ENCODE results near the gene CASP8AP2.
"Not testable (repeated sequence)": the region's sequence is repeated elsewhere in the genome, so short reads cannot be mapped to it uniquely, and the experiment has no call there.

CASP8AP2 gene

GRCh38 chr6:89829472-89830169, at the start of gene CASP8AP2:
TSS of gene CASP8AP2 (plus strand) at chr6:89829880.
- DNase-seq, result peak; percentile 98

- DNase-seq, result no peak
Measured at GRCh38 chr6:89781070-89782034, 48.3 kb upstream of the CASP8AP2 start.

DNA sequence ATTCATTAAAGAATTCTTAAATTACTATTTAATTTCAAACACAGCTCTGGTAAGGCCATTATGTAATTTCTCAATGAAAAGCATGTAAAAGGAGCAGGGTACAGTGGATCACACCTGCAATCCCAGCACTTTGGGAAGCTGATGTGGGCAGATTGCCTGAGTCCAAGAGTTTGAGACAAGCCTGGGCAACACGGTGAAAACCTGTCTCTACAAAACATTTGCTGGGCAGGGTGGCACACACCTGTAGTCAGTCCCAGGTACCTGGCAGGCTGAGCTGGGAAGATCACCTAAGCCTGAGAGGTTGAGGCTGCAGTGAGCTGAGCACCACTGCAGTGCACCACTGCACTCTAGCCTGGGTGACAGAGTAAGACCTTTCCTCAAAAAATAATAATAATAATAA, 47.5 kb upstream of the CASP8AP2 start:
- DNase-seq, result no peak

DNA sequence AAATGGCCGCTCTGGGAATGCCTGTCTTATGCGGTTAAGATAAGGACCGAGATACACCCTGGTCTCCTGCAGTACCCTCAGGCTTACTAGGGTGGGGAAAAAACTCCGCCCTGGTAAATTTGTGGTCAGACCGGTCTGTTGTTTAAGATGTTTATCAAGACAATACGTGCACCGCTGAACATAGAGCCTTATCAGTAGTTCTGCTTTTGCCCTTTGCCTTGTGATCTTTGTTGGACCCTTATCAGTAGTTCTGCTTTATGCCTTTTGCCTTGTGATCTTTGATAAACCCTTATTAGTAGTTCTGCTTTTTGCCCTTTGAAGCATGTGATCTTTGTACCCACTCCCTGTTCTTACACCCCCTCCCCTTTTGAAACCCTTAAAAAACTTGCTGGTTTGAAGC, 46.4 kb upstream of the CASP8AP2 start:
- DNase-seq, result not testable (repeated sequence)

DNA sequence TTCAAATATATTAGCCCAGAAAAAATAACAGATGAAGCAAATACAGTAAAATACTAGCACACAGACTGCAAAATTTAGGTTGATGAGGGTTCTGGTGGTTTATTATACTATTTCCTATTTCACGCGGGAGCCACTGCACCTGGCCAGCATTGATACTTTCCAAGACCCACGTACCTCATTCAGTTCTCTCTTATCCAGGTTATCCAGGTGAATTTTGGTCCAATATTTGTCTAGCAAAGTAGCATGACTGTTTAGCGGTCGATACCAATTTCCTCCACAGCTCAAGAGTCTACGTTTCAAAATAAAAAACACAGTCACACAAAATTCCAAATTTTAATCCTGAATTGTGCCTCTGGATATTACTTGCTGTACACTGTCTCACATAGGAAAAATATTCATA, 44.8 kb upstream of the CASP8AP2 start:
- no peak for DNase-seq

DNA sequence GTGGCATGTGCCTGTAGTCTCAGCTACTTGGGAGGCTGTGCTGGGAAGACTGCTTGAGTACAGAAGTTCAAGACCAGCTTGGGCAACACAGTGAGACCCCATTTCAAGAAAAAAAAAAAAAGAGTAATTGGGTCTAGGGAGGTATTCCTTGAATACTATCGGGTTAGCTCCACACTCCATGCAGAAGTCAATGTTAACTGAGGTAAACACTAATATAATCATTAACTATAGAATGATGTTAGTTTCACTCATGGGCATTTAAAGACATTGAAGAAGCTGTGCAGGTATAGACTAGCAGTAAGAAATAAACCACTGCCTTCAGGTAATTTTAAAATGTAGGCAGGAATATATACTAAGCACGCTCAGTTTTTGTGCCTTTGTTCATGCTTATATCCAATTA, 42.7 kb upstream of the CASP8AP2 start:
- DNase-seq, result no peak

DNA sequence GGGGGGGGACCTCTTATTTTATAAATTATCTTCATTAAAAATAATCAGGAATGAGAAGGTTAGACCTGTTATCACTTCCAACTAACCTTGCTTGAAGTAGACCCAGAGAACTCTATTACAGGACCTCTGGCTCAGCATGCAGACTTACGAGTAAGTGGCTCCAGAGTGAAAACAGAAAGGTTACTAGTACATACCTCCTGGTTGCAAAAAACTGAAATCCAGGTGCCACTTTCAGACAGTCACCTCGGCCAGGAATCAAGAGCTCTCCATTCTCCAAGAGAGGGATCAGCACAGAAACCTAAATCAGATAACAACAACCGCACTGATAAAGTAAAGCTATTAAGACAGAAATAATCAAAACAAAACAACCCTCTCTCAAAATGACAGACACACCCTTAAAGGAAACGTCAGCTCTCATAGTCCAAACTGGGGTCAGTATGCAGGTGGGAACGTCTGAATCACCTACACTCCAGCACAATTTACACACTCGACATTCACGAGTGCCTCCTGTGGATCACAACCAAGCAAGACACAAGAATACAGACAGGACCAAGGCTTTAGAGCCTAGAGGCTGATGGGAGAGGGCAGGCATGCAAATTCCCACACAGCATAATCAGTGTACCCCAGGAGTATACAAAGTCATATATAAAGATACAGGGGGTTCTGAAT, 41.9 kb upstream of the CASP8AP2 start:
- no peak for DNase-seq

- no peak for DNase-seq
Measured at GRCh38 chr6:89789980-89790379, 39.7 kb upstream of the CASP8AP2 start.

DNA sequence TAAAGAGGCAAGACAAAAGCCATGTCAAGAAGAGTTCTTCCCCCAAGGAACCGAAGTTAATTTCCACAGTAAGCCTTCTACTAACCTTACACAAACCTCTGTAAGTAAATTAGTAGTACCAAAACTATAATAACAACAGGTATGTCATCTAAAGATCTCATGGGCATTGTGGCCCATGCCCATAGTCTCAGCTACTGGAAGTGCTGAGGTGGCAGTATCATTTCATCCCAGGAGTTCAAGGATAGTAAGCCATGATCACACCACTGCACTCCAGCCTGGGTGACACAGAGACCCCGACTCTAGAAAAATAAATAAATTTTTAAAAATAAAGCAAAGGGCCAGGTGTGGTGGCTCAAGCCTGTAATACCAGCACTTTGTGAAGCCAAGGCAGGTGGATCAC, 39.3 kb upstream of the CASP8AP2 start:
- DNase-seq, result no peak

- peak; percentile 20 for DNase-seq
Measured at GRCh38 chr6:89792881-89793280, 36.8 kb upstream of the CASP8AP2 start.

GRCh38 chr6:89793586-89793985, 36.1 kb upstream of the CASP8AP2 start:
- no peak for DNase-seq

- DNase-seq, result no peak
Measured at GRCh38 chr6:89794324-89794723, 35.4 kb upstream of the CASP8AP2 start.

DNA sequence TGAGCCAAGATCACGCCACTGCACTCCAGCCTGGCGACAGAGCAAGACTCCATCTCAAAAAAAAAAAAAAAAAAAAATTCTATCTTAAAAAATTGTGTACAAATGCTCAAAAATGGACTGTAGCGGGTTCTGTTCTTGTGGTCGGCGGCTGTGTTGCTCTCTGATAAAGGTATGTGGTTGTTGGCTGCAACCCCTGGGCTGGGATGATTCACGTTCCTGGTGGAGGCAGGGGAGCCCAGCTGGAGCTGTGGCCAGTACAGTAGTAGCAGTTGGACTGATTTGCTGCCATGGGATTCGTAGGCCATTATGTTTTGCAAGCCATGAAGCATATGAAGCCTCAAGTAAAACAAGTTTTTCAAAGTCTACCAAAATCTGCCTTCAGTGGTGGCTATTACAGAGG, 32.4 kb upstream of the CASP8AP2 start:
- DNase-seq, result no peak

GRCh38 chr6:89799096-89799495, 30.6 kb upstream of the CASP8AP2 start:
- DNase-seq, result no peak

DNA sequence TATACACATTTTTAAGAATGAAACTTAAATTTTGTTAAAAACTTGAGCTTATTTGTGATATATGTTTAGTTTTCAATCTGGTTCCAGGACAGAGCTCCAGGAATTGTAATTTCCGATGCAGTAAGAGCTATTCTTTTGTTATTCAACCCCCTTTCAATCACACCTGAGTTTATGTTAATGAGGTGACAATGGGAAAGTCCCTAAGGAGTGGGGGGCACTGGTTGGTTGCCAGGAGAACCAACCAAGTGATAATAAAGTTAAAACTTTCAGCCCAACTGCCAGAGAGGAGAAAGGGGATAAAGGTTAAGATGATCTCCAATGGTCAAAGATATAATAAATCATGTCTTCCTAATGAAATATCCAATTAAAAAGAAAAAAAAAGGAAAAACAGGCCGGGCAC, 29.9 kb upstream of the CASP8AP2 start:
- DNase-seq, result no peak

- no peak for DNase-seq
Measured at GRCh38 chr6:89803271-89803670, 26.4 kb upstream of the CASP8AP2 start.

DNA sequence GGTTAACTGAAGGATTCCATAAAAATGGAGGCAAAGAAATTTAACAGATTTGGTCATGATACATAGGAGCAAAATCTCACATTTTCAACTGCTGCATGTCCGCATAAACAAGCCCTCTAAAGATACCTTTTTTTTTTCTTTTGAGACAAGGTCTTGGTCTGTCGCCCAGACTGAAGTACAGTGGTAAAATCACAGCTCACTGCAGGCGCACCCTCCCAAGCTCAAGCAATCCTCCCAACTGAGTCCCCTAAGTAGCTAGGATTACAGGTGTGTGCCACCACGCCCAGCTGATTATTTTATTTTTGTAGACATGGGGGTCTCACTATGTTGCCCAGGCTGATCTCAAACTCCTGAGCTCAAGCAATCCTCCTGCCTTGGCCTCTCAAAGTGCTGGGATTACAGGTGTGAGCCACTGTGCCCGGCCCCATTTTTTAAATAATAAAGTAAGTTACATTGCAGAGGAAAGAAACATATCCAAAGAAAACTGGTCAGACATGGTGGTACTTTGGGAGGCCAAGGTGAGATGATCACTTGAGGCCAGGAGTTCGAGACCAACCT, 23.8 kb upstream of the CASP8AP2 start:
- no peak for DNase-seq

- DNase-seq, result no peak
Measured at GRCh38 chr6:89807581-89807980, 22.1 kb upstream of the CASP8AP2 start.

DNA sequence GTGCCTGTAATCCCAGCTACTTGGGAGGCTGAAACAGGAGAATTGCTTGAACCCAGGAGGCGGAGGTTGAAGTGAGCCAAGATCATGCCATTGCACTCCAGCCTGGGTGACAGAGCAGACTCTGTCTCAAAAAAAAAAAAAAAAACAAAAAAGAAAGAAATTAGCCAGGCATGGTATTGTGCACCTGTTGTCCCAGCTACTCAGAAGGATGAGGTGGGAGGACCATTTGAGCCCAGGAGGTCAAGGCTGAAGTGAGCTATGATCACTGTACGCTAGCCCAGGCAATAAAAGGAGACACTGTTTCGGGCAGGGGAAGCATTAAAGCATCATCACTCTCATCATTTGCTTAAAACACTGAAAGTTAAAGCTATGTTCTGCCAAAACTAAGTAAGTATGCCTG, 16.3 kb upstream of the CASP8AP2 start:
- DNase-seq, result not testable (repeated sequence)

DNA sequence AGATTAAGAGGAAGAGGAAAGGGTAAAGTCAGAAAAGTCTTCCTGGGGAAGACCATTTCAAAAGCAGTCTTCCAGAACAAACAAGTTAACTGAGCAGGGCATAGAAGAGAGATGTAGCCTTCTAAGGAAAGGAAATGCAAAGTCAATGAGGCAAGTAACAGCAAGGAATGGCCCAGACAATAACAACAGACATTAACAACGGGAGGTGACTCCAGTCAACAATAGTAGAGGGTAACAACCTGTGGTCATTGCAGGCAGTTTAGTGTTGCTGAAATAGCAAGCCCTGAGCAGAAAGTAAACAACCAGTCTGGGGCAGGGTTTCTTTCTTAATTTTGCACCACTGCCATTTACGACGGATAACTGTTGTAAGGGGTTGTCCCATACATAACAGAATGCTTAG, 12.2 kb upstream of the CASP8AP2 start:
- DNase-seq, result no peak

GRCh38 chr6:89818977-89819335, 10.7 kb upstream of the CASP8AP2 start:
- DNase-seq, result peak; percentile 15

GRCh38 chr6:89819336-89820130, 10.1 kb upstream of the CASP8AP2 start, which contains the start of gene MDN1:
TSS of gene MDN1 (minus strand) at chr6:89819794. CDS start at chr6:89819607, 187 bp downstream.
- DNase-seq, result peak; percentile 98
